Measurements from ENCODE around the gene PTEN.

PTEN gene

GRCh38 chr10:87952612-87953011 is 89.2 kb downstream of the PTEN start:
- TF ChIP-seq, protein P1, sequence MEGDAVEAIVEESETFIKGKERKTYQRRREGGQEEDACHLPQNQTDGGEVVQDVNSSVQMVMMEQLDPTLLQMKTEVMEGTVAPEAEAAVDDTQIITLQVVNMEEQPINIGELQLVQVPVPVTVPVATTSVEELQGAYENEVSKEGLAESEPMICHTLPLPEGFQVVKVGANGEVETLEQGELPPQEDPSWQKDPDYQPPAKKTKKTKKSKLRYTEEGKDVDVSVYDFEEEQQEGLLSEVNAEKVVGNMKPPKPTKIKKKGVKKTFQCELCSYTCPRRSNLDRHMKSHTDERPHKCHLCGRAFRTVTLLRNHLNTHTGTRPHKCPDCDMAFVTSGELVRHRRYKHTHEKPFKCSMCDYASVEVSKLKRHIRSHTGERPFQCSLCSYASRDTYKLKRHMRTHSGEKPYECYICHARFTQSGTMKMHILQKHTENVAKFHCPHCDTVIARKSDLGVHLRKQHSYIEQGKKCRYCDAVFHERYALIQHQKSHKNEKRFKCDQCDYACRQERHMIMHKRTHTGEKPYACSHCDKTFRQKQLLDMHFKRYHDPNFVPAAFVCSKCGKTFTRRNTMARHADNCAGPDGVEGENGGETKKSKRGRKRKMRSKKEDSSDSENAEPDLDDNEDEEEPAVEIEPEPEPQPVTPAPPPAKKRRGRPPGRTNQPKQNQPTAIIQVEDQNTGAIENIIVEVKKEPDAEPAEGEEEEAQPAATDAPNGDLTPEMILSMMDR (IDR thresholded peaks at IDR 0.05; ENCODE audit: control extremely low read depth, extremely low read depth, low read depth, missing control alignments) = no peak
- no peak for DNase-seq (ENCODE audit: extremely low spot score)
- ChIA-PET POLR2A (no interaction called here), CTCF (interaction anchor here (1.4 to 1.7 kb wide), 2 partner anchors 10 to 18 kb away, joined by 3 to 5 read pairs; no protein-coding TSS in a partner anchor)

DNA sequence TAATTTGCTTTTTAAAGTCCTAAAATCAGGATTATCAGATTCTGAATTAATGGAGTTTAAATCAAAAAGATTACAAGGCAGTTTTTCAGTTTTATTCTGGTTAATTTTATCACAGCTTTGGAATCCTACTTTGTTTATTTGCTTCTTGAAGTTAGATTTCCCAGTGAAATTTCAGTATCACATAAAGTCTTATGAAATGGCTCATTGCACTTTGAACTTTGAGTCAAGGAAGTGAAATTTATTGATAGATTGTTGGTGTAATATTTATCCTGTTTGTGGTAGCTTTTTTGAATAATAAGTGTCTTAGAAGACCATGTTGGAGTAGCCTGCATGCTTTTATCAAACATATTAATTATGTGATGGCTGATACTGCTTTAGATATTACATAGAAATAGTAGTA is 92.6 kb downstream of the PTEN start:
- DNase-seq (ENCODE audit: extremely low spot score) = no peak
- TF ChIP-seq, protein P1 (IDR thresholded peaks at IDR 0.05; ENCODE audit: control extremely low read depth, extremely low read depth, low read depth, missing control alignments) = no peak
- ChIA-PET POLR2A (no interaction called here), CTCF (no interaction called here)

DNA sequence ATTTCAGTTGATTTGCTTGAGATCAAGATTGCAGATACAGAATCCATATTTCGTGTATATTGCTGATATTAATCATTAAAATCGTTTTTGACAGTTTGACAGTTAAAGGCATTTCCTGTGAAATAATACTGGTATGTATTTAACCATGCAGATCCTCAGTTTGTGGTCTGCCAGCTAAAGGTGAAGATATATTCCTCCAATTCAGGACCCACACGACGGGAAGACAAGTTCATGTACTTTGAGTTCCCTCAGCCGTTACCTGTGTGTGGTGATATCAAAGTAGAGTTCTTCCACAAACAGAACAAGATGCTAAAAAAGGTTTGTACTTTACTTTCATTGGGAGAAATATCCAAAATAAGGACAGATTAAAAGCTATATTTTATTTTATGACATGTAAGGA is 94.3 kb downstream of the PTEN start:
- DNase-seq (ENCODE audit: extremely low spot score) = no peak
- CTCF ChIA-PET = interaction anchor here (0.9 kb wide), 1 partner anchor 28 kb away, joined by 3 read pairs; no protein-coding TSS in a partner anchor
- TF ChIP-seq, protein P1 (IDR thresholded peaks at IDR 0.05; ENCODE audit: control extremely low read depth, extremely low read depth, low read depth, missing control alignments) = no peak
- POLR2A ChIA-PET = no interaction called here

DNA sequence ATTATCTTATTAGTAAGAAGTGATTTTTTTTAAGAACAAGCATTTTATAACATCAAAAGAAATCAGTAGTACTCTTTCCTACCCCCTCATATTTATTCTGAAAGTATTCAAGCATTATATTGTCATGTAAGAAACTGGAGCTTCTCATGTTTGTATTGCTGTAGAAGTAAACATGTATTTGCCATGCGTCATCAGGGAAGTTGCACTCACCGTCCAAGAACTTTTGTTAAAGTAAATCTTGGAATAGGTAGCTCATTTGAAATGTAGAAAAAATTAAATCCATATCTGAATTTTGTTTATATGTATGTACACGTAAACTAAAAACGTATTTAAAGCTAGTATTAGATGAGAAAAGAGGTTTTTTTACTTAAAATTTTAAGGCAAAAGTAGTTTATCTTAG is 96.8 kb downstream of the PTEN start:
- CTCF ChIA-PET = no interaction called here
- POLR2A ChIA-PET = no interaction called here

GRCh38 chr10:87961314-87961713 is 97.9 kb downstream of the PTEN start:
- CTCF ChIA-PET = interaction anchor here (1.2 kb wide), 1 partner anchor 17 kb away, joined by 3 read pairs; no protein-coding TSS in a partner anchor

More for the DNA sequence above, 96.8 kb downstream of the PTEN start:
- TF ChIP-seq, protein P1 (IDR thresholded peaks at IDR 0.05; ENCODE audit: control extremely low read depth, extremely low read depth, low read depth, missing control alignments) = no peak
- DNase-seq (ENCODE audit: extremely low spot score) = no peak

DNA sequence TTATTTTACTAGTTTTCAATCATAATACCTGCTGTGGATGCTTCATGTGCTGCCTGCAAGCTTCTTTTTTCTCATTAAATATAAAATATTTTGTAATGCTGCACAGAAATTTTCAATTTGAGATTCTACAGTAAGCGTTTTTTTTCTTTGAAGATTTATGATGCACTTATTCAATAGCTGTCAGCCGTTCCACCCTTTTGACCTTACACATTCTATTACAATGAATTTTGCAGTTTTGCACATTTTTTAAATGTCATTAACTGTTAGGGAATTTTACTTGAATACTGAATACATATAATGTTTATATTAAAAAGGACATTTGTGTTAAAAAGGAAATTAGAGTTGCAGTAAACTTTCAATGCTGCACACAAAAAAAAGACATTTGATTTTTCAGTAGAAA is 103.0 kb downstream of the PTEN start:
- ChIA-PET CTCF (no interaction called here), POLR2A (no interaction called here)
- TF ChIP-seq, protein P1 (IDR thresholded peaks at IDR 0.05; ENCODE audit: control extremely low read depth, extremely low read depth, low read depth, missing control alignments) = no peak
- no peak for DNase-seq (ENCODE audit: extremely low spot score)

More at GRCh38 chr10:87961314-87961713, 97.9 kb downstream of the PTEN start:
- no peak for DNase-seq (ENCODE audit: extremely low spot score)
- TF ChIP-seq, protein P1 (IDR thresholded peaks at IDR 0.05; ENCODE audit: control extremely low read depth, extremely low read depth, low read depth, missing control alignments) = no peak
- POLR2A ChIA-PET = no interaction called here
